ENCODE data around the gene TOR1A. TPM values are rescaled to one million over a fixed set of nuclear protein-coding genes. Genes with fewer than 3 reads are reported as not detected.

Gene TOR1A
- polyA plus RNA-seq, 1 donor (not counting 4 experiments of a cell fraction or from before 2014, with no cell fraction given): 60.6 TPM

DNA sequence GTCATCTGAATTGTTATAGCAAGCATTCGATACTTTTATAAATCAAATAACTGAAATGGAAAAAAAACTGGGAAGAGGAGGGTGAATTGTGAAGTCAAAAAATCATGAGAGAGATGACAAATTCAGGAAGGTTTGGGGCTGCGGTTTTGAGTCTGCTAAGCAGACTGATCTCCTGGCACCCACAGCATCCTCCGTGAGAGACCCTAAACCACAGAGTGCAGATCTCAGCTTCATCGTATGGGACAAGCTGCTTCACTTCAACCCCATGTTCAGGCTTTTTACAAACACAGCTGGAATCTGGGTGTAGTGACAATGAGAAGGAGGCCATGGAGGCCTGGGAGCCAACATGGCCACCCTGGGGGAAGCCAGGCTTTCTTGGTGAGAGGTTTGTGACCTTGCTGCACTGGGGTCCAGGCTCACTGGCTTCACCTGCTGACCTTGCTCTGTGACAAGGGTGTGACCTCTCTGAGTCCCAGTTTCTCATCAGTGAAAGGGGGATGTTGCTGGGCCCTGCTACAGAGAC lies 30.7 kb upstream of the TOR1A start:
- peaks cover 13 to 28% of the 10 kb centered on the region in 2 experiments for H3K36me3 ChIP-seq (ENCODE audit: control insufficient read depth in 2 of 2, extremely low read depth in 1 of 2, insufficient read depth in 2 of 2, low read length in 2 of 2)
- H3K4me3 ChIP-seq (ENCODE audit: control insufficient read depth in 2 of 3, extremely low read depth in 1 of 3, insufficient read depth in 2 of 3, low read depth in 1 of 3, low read length in 3 of 3): no peak overlapping the region
- H2AFZ ChIP-seq (ENCODE audit: control insufficient read depth, low read length): no peak overlapping the region
- H3K9me1 ChIP-seq (ENCODE audit: control insufficient read depth, extremely low read depth, insufficient read depth, low read length): no peaks in the 10 kb centered on the region
- TF ChIP-seq, protein P1, sequence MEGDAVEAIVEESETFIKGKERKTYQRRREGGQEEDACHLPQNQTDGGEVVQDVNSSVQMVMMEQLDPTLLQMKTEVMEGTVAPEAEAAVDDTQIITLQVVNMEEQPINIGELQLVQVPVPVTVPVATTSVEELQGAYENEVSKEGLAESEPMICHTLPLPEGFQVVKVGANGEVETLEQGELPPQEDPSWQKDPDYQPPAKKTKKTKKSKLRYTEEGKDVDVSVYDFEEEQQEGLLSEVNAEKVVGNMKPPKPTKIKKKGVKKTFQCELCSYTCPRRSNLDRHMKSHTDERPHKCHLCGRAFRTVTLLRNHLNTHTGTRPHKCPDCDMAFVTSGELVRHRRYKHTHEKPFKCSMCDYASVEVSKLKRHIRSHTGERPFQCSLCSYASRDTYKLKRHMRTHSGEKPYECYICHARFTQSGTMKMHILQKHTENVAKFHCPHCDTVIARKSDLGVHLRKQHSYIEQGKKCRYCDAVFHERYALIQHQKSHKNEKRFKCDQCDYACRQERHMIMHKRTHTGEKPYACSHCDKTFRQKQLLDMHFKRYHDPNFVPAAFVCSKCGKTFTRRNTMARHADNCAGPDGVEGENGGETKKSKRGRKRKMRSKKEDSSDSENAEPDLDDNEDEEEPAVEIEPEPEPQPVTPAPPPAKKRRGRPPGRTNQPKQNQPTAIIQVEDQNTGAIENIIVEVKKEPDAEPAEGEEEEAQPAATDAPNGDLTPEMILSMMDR (optimal IDR thresholded peaks at IDR 0.05 in 1 of 3, IDR thresholded peaks at IDR 0.05 in 1 of 3, conservative IDR thresholded peaks at IDR 0.05 in 1 of 3; ENCODE audit: extremely low read depth in 1 of 3, insufficient read depth in 2 of 3, low read length in 3 of 3): no peak
- no peak for TF ChIP-seq EZH2 (IDR thresholded peaks at IDR 0.05; ENCODE audit: low read length)
- dilution Hi-C loops (cut with MboI; ENCODE audit: extremely low pct_ligation_motif_present, low sequenced_read_pairs): no loop called here
- H3K27me3 ChIP-seq (ENCODE audit: control insufficient read depth, extremely low read depth, insufficient read depth, low read length): no peaks in the 10 kb centered on the region
- H4K20me1 ChIP-seq (ENCODE audit: control insufficient read depth, extremely low read depth, insufficient read depth, low read length): no peaks in the 10 kb centered on the region
- H3K4me2 ChIP-seq (ENCODE audit: control insufficient read depth, extremely low read depth, insufficient read depth, low read depth, low read length): no peak overlapping the region
- no peaks in the 10 kb centered on the region for H3K9me3 ChIP-seq (ENCODE audit: control insufficient read depth, low read depth, low read length)
- no peaks in the 10 kb centered on the region for H3K79me2 ChIP-seq (ENCODE audit: control insufficient read depth, insufficient read depth, low read length)
- no peak overlapping the region for H3K27ac ChIP-seq (ENCODE audit: control insufficient read depth, insufficient read depth, low read length)
- H3K4me1 ChIP-seq (ENCODE audit: control insufficient read depth, extremely low read depth, insufficient read depth, low read length): no peaks in the 10 kb centered on the region
- FAIRE-seq (no peak), DNase-seq (ENCODE audit: low read depth, low spot score) (no peak)
- H3K9ac ChIP-seq (ENCODE audit: control insufficient read depth, extremely low read depth, insufficient read depth, low read length): no peak overlapping the region

DNA sequence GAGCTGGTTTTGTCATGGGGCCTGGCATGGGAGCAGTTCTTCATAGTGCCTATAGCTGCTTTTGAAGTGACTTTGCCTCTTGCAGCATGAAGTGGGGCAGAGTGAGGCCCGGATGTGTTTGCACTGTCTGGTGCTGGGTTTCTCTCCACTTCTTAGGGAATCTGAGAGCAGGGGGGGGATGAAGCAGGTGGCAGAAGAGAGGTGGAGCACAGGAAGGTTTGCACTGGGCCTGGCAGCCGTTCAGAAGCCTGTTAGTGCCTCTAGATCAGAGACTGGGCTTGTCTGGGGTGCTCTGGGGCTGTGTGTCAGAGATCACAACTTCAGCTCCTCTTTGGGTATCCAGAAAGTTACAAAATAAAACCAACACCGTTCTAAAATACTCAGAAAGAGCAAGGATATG lies 29.7 kb upstream of the TOR1A start:
- Histone ChIP-seq H3K79me2 (ENCODE audit: control insufficient read depth, insufficient read depth, low read length) (no peaks in the 10 kb centered on the region), H4K20me1 (ENCODE audit: control insufficient read depth, extremely low read depth, insufficient read depth, low read length) (no peaks in the 10 kb centered on the region), H2AFZ (ENCODE audit: control insufficient read depth, low read length) (no peak overlapping the region), H3K9me1 (ENCODE audit: control insufficient read depth, extremely low read depth, insufficient read depth, low read length) (no peaks in the 10 kb centered on the region), H3K9ac (ENCODE audit: control insufficient read depth, extremely low read depth, insufficient read depth, low read length) (no peak overlapping the region), H3K36me3 (ENCODE audit: control insufficient read depth in 2 of 2, extremely low read depth in 1 of 2, insufficient read depth in 2 of 2, low read length in 2 of 2) (peaks cover 13 to 26% of the 10 kb centered on the region in 2 experiments), H3K27ac (ENCODE audit: control insufficient read depth, insufficient read depth, low read length) (no peak overlapping the region), H3K4me3 (ENCODE audit: control insufficient read depth in 2 of 3, extremely low read depth in 1 of 3, insufficient read depth in 2 of 3, low read depth in 1 of 3, low read length in 3 of 3) (no peak overlapping the region), H3K9me3 (ENCODE audit: control insufficient read depth, low read depth, low read length) (no peaks in the 10 kb centered on the region), H3K27me3 (ENCODE audit: control insufficient read depth, extremely low read depth, insufficient read depth, low read length) (no peaks in the 10 kb centered on the region), H3K4me2 (ENCODE audit: control insufficient read depth, extremely low read depth, insufficient read depth, low read depth, low read length) (no peak overlapping the region), H3K4me1 (ENCODE audit: control insufficient read depth, extremely low read depth, insufficient read depth, low read length) (no peaks in the 10 kb centered on the region)
- TF ChIP-seq EZH2 (IDR thresholded peaks at IDR 0.05; ENCODE audit: low read length): no peak
- TF ChIP-seq, protein P1 (optimal IDR thresholded peaks at IDR 0.05 in 1 of 3, IDR thresholded peaks at IDR 0.05 in 1 of 3, conservative IDR thresholded peaks at IDR 0.05 in 1 of 3; ENCODE audit: extremely low read depth in 1 of 3, insufficient read depth in 2 of 3, low read length in 3 of 3): no peak
- dilution Hi-C loops (cut with MboI; ENCODE audit: extremely low pct_ligation_motif_present, low sequenced_read_pairs): no loop called here
- FAIRE-seq (no peak), DNase-seq (ENCODE audit: low read depth, low spot score) (no peak)

All from keratinocyte (primary cell).